GM18909 (cell line): Measurements from ENCODE around the gene PIANP.
A peak's percentile ranks its signal among the peaks of the same experiment; 100 is the strongest.
"Not testable (repeated sequence)": the region's sequence is repeated elsewhere in the genome, so short reads cannot be mapped to it uniquely, and the experiment has no call there.

Experiments used
- ATAC-seq: cut with Tn5 transposase; IDR thresholded peaks from one replicate; pipeline ENCODE4 v1.9.1; 2021; ENCODE audit warnings: mild to moderate bottlenecking; ENCODE audit not compliant: unreplicated experiment, poor library complexity

The PIANP gene

DNA sequence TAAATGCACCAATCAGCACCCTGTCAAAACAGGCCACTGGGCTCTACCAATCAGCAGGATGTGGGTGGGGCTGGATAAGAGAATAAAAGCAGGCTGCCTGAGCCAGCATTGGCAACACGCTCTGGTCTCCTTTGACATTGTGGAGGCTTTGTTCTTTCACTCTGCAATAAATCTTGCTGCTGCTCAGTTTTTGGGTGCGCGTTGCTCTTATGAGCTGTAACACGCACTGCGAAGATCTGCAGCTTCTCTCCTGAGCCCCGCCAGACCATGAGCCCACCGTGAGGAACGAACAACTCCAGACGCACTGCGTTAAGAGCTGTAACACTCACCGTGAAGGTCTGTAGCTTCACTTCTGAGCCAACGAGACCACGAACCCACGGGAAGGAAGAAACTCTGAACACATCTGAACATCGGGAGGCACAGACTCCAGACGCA, 8.4 kb upstream of the PIANP start:
- ATAC-seq = no peak

DNA sequence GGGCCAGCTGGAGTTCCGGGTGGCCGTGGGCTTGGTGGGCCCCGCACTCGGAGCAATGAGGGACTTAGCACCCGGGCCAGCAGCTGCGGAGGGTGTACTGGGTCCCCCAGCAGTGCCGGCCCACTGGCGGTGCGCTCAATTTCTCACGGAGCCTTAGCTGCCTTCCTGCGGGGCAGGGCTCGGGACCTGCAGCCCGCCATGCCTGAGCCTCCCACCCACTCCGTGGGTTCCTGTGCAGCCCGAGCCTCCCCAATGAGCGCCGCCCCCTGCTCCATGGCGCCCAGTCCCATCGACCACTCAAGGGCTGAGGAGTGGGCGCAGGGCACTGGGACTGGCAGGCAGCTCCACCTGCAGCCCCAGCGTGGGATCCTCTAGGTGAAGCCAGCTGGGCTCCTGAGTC, 7.7 kb upstream of the PIANP start:
- not testable (repeated sequence) for ATAC-seq

DNA sequence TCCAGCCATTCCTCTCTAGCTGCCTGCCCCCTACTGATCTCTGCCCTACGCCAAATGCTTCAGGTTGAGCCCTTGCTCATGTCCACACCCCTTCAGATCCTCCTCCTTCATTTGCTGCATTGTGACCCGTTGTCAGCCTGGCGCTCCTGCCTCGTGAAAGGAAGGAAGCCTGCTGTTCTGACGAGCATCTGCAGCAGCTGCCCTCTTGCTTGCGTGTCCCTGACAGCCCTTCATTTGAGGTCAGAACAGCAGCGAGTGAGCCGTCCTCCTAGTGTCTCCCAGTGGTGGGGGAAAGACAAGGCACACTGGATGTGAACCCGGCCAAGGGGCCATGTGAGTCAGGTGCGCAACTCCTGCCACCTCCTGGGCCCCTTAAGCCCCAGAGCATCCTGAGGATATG, 3.0 kb upstream of the PIANP start:
- no peak for ATAC-seq

DNA sequence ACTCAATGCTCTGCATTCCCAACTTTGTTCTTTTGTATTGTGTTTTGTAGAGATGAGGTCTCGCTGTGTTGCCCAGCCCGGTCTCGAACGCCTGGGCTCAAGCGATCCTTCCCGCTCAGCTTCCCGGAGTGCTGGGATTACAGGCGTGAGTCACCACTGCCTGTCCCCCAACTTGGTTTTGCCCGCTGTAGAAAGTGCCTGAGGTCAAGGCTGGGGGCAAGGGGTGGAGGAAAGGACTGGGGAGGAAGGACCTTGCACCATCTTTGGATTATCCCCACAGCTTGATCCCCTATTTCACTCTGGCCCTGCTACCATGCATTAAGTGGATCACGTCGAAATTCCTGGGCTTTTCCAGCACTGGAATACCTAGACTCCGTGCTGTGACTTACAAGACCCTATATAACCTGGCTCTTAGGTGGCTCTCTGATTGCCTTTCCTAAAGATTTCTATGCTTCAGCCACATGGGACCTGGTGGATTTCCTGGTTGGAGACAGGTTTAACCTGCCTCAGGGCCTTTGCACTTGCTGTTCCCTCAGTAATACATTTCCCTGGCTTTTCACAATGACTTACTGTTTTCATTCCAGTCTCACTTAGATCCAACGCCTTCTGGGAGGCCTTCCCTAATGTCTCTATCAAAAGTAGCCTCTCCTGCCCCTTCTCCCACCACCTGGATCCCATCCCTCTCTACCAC, 608 bp upstream of the PIANP start:
- no peak for ATAC-seq

DNA sequence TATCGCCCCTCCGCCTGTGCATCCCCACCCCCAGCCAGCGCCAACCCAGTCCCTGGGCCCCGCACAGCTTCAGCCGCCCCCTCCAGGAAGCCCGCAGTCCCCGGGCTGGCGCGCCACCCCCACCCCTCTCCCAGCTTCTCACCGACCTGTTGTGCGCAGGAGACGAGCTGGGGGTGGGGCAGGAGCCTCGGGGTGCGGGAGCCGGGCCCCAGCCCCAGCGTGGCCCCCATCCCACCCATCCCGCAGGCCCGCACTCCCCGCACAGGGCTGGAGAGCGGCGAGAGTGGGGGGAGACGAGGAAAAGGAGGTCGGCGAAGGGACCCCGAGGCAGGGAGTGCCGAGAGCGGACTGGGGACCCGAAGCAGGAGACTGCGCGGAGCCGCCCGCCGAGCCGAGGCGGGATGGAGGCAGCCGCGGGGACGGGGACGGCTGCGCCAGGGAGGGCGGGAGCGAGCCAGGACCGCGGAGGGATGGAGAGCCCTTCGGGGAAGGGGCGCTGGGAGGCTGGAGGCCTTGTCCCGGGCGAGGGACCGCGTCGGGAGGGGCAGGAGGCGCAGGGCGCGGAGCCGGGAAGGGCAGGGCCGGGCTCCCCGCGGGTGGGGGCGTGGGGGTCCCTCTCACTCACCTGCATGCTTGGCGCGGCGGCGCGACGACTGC, 498 bp downstream of the PIANP start:
- ATAC-seq = no peak

DNA sequence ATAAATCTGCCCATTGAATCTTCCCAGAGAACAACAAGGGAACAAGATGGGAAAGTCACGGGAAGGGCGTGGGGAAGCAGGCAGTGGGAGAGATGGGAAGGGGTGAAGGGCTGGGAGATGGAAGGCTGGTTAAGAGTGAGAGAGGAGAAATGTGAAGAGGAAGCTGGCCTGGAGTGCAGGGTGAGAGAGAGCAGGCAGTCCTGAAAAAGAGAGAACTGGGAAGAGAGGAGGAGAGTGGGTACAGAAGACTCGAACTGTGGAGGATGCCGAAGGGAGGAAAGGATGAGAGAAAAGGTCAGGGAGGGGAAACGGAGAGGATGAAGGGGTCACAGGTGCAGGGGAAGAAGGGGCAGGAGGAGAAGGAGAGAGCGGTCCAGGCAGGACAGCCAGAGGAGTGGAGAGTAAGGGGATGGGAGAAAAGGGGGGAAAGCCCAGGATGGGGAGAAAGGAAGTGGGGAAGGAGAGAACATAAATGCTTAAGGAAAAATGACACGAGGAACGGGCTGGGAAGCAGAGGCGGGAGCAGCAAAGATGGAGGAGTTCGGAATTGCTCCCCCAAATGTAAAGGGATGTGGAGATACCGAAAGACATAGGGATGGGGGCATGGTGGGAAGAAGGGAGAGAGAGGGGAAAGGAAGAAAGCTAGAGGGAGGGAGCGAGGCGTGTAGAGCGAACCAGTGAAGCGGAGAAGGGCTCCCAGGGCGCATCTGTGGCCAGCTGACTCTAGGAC, 1.2 kb downstream of the PIANP start:
- ATAC-seq = no peak

DNA sequence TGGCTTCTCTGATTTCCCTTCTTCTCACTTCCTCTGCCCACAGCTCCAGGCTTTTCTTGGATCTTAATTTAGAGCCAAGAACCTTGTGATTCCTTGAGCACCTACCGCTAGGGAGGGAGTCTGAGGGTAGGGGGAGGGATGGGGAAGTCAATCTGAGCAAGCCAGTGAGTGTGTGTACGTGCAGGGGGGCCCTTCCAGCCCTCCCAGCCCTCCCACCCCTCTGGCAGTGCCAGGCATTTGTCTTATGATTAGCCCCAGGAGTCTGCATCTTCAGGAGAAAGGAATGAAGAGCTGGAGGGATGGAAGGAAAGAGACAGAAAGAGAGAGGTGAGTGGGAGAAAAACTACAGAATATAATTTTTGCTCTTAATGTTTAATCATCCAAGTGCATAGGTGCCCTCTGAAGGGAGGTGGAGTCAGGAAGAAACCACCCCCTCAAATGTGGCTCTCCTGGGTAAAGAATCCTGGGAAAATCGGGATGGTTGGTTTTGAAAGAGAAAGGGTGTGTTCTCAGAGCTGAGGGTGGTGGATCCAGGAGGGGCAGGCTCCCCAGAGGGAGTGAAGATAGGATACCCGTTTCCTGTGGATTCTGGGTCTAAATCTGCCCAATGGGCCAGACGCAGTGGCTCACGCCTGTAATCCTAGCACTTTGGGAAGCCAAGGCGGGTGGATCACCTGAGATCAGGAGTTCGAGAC, 2.1 kb downstream of the PIANP start:
- ATAC-seq = no peak

DNA sequence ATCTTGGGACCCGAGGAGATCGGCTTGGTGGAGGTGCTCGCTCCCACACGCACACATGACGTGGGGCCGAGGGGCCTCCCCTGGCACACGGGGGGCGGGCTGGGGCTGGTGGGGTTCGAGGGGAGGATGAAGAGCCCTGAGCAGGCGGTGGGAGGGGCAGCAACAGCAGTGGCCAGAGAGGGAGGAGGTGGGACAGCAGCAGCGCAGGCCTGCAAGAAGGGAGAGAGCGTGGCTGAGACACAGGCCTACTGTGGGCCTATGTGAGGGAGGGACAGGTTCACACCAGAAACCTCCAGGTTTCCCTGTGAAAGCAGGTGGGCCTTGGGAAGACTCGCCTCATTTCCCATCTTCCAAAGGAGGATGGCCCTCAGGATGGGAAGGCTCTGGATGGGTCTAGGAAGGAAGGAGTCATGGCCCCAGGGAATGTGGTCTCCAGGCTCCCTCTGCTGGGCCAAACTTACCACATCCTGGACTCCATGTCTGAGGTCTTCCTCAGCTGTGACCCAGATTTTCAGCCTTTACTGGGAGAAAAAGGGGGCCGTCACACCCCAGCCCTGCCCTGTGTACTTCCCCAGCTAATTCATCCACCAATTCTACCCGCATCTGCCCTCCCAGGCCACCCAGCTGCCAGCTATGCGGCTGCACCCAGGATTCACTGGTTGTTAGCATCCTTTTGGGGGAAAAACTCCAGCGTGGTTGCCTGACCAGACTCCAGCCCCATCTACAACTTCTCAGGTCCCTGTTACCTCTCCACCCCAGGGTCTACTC, 2.8 kb downstream of the PIANP start:
- no peak for ATAC-seq

DNA sequence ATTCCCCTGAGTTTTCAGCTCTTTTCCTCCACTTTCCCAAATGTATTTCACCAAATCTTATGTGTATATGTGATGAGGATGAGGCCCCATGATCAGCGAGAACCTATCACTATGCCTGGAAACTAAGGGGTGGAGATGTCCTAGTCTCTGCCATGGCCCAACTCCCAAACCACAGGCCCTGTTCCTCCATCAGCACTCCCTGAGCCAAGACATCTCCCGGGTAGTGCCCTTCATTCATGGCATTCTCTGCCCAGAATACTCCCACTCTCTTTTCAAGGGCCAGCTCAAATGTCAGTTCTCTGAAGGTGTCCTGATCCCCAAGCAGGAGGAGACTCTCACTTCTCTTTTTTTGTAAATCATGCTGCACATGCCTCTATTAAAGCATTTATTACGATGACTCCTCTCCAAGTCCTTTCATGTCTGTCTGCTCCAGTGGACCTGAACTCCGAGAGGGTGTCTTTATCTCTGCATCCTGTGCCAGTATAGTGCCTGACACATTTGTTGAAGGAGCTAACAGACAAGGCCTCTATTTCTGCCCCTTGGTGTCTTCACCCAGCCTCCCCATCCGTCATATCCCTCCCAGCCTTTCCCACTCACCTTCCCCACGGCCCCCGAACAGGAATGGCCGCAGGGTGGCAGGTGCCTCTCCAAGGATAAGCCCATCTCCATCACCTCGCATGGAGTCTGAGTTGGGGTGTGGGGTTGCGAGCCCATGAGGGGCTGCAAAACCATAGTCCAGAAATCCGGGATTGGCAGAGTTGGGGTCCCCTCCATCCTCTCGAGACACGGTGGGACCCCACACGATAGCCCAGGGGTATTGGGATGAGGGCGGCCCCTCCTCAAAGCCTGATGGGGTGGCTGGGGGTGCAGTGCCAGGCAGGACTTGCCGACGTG, 3.7 kb downstream of the PIANP start:
- no peak for ATAC-seq

DNA sequence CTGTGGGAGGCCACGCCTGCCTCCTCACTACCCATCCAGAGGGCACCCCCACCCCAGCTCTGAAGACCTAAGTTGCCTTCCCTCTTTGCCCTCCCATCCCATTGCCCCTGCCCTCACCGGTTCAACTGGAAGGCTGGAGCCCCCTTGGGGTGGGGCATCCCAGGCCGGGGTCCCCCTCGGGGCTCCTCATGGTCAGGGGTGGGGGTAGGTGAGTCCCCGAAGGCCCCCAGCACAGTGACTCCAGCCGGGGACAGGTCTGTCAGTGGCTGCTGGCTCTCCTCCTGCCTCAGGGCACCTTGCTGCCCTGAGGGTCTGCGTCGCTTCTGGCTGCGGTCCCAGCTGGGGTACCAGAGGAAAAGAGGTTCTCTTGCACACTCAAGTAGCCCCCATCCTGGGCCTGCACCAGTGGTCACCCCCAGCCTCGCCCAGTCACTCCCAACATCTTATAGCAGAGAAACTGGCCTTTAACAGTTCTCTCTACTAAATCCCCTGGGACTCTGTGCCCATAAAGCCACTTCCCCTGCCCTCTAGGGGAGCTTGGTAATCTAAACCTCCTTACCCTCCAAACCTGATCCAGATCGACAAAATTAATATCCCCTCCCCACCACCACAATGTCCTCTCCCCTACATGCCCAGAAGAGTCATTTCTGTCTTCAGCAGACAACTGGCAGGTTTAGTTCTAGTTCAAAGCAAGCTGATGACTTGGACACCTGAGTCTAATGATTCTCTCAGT, 5.1 kb downstream of the PIANP start:
- ATAC-seq = no peak

DNA sequence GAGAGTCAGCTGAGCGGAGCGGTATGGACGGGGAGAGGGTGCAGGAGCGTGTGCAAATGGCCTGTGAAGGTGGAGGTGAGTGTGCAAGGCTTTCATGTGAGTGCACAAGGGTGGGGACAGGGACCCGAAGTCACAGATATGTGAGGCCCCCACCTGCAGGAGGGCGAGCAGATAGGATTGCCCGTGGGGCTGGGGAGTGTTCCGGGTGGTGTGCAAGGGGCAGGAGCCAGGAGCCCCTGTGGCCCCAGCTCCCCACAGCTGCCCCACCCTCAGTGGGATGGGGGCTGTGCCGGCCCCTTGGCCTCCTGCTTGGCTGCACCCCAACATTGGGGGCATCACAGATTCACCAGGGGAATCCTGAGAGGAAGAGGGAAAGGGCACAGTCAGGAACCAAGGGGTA, 5.9 kb downstream of the PIANP start:
- no peak for ATAC-seq

DNA sequence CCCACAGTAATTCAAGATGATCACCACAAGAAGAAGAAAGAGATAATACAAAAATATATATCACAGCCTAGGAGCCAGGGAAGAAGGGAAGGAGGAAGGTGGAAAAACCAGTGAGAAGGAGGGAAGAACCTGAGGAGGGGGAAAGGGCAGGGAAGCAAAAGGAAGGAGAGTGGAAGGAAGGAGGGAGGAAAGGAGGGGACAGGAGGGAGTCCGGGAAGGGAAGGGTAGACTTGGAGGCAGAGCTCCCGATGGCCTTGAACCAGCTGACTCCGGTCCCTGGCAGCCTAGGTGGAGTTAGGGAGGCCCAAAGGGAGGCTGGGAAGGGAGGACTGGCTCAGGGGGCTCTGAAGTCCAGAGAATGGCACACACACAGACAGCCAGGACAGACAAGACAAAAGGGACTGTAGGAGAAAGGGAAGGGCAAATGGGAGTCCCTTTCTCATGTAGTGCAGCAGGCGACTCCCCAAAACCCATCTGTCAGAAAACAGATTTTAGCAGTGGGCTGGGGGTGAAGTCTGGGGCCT, 6.7 kb downstream of the PIANP start:
- ATAC-seq = no peak

DNA sequence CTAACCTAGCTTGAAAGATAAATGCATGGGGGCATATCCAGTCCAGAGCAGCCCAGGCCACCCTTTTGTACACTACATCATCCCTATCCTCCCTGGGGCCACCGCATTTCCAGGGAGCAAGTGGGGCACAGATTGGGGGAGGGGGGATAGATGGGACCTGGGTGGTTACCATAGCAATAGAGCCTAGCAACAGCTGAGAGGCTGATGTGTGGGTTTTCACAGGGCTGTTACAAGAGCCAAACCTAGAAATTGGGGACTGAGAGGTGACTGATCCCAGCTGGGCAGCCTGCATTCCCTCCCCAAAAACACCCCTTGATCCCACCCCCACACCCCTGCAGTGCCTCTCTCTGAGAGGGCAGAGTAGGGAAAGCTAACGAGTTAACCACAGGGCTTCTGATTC, 7.7 kb downstream of the PIANP start:
- ATAC-seq = no peak

DNA sequence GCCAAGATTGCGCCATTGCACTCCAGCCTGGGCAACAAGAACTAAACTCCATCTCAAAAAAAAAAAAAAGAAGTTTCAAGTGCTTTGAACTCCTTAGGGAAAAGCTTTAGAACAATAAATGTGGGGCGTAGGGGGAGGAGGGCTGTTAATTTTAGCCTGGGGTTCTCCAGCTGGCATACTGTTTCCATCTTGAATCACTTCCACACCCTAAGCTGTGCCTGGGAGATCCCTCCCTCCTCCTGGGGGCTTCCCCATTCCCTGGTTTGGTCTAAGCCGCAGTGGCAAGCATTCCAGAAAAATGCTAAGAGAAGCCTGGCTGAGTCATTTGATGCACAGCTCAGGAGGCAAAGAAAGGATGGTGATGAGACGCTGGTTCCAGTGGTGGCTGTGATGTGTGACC, 9.1 kb downstream of the PIANP start:
- no peak for ATAC-seq

DNA sequence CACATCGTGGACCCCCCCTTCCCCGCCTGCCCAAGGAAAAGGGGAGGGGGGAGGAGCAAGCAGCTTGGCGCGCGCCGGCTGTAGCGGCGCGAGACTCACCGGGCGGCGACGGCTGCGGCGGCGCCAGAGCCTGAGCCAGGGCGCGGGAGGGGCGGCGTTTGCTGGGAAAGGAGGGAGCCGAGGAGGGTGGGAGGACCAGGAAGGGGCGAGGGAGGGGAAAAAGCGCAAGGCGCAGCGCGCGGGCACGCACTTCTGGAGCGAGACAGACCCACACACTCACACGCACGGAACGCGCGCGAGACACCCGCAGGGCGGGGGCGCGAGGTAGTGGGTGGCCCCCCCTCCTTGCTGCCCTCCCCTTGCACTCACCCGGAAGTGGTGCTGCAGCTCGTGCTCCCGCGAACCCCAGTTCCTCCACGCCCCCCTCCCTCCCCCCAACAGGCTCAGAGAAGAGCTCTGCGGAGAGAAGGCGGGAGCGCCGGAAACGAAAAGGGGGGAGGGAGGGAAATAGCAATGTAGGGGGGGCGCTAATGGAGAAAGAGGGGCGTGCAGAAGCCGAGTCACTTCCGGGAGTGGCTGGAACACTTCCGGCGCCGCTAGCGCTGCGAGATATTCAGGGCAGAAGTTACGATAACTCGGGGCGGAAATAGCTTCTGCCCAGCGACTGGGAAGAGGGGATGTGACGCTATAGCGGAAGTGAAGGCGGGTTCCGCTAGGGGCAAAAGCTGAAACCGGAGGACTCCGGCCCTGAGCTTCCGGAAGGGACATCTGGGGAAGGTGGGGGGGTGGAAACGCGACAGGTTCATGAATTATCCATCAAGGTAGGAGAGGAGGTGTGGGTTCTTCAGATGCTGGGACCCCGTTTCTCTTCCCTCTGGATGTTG, 11.4 kb downstream of the PIANP start, which contains the start of gene ZNF384:
ZNF384 (minus strand) TSS at position 377 of the 884 bp plus-strand sequence. CDS start 9,855 bp downstream, outside the sequence.
- ATAC-seq = peak; percentile 80

DNA sequence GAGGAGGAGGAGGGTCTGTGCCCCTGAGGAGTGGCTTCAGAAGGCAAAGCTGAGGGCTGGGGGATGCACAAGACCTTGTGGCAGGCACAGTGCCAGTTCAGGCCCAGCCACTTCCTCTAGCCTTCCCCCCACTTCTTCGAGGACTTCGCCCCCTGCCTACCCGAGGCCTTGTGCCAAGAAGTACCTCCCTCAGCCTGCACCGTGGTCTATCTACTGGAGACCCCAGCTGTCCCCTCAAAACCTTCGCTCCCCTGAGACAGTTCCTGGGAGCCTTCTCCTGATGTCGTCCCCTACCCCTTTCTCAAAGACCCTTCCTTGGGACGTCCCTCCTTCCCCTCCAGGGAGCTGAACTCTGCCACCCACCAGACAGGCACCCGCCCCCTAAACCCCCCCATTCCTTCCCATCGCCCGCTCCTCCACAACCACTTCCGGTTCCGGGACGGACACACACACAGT, 12.0 kb downstream of the PIANP start:
- ATAC-seq = peak; percentile 14

DNA sequence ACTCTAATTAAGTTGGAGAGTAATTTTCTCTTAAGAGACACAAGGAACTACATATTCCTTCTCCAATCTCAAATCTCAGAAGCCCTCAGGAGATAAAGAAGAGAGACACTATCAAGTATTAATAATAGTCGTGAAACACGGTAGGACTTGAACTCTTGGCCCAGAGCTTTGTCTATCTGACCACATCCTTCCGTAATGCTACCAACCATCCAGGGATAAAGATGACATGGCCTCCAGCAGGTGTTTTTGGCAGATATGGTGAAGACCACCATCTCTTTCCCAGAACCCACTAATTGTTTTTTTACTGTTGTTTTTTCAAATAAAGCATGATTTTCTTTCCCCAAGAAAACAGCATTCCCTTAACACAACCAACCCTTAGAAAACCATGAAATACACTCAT, 14.8 kb downstream of the PIANP start:
- no peak for ATAC-seq
